GM12878 (cell line): ENCODE data around the gene GAS6. TPM values are rescaled to one million over a fixed set of nuclear protein-coding genes. Genes with fewer than 3 reads are reported as not detected.

ENCODE experiments used
- BMI1 ChIP-seq: fragments of 450-650 bp; IDR thresholded peaks from 2 replicates; pipeline ENCODE4 v1.6.1; 2016; ENCODE audit warnings: mild to moderate bottlenecking, moderate library complexity, borderline replicate concordance
- CUX1 ChIP-seq: IDR thresholded peaks from 2 replicates; pipeline ENCODE4 v1.6.1; 2012; ENCODE audit warnings: improper control_type of control experiment, low read depth, low read length; ENCODE audit not compliant: insufficient replicate concordance
- ESRRA ChIP-seq: IDR thresholded peaks from 2 replicates; pipeline ENCODE4 v1.6.1; 2012; ENCODE audit warnings: mild to moderate bottlenecking, low read length, improper control_type of control experiment
- JUNB ChIP-seq: IDR thresholded peaks from 2 replicates; pipeline ENCODE4 v1.6.1; 2016; ENCODE audit warnings: antibody characterized with exemption, mild to moderate bottlenecking
- MAX ChIP-seq: IDR thresholded peaks from 2 replicates; pipeline ENCODE4 v1.6.1; 2012; ENCODE audit warnings: low read depth, low read length, improper control_type of control experiment
- MXI1 ChIP-seq: fragments of 150-350 bp; IDR thresholded peaks from 2 replicates; pipeline ENCODE4 v1.6.1; 2011; ENCODE audit warnings: low read depth, mild to moderate bottlenecking, inconsistent platforms, low read length, improper control_type of control experiment
- POU2F2 ChIP-seq: IDR thresholded peaks from 3 replicates; pipeline ENCODE4 v1.6.1; 2011; ENCODE audit warnings: low read depth, mild to moderate bottlenecking, low read length, borderline replicate concordance
- polyA plus RNA-seq, 11 experiments: library from polyadenylated mRNA; depleted of rRNA in 4 of 11; unstranded in 6 of 11; stranded (reverse) in 5 of 11; fragments of >200 nt; fragmentation: Nextera tagmentation in 4 of 11; fragmentation: Illumina TruSeq in 1 of 11; extraction: Ambion mirVana in 4 of 11; extraction: Trizol in 1 of 11; gene quantifications; 1 replicate in 1 of 11; 2 replicates in 10 of 11; pipeline versions ENCODE4 v1.2.1 to v1.2.3, GENCODE V29; 2011 to 2016; ENCODE audit warnings: inconsistent platforms in 2 of 11, missing spikeins in 2 of 11, low read depth in 1 of 11
- total RNA-seq, 4 experiments: library from RNA; depleted of rRNA in 3 of 4; stranded (reverse); fragments of >200 nt in 3 of 4; fragmentation: Illumina TruSeq in 1 of 4; extraction: Trizol in 1 of 4; gene quantifications; 2 replicates each; pipeline versions ENCODE4 v1.2.1 to v1.2.3, GENCODE V29; 2013 to 2021

Gene GAS6
- total and polyA plus RNA-seq, 10 of the 15 experiments (the other 5 are each of a cell fraction or from before 2014, with no cell fraction given): 0.03 to 0.59 (median 0.10) TPM; not detected in 2

DNA sequence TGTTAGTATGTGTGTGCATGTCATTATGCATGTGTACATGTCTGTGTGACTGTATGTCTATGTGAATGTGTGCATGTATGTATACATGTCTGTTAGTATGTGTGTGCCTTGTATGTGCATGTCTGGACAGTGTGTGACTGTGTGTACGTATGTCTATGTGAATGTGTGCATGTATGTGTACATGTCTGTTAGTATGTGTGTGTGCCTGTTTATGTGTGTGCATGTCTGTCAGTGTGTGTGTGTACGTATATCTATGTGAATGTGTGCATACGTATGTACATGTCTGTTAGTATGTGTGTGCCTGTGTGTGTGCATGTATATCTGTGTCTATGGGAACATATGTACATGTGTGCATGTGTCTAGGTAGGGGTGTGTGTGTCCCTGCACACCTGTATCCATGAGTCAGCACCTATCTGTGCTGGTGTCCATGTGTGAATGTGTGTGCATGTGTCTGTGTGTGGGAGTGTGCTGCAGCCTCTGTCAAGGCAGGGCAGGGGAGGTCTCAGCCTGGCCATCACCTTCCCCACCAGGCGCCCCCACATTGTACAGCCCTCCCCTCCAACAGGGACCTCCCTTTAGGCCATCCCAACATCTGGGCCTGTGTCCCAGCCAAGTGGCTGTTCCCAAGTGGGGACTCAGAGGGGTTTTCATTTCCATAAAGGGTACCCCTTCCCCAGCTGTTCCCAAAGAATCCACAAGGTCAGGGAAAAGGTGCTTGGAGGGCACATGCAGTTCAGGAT lies 4.4 kb downstream of the GAS6 start (continued):
- TF ChIP-seq CUX1 (no peak), BMI1 (no peak), MAX (no peak), POU2F2 (no peak), JUNB (no peak), MXI1 (no peak), ESRRA (no peak)
